MCF 10A (cell line): ENCODE measurements around the gene BCAS2. TPM values are rescaled to one million over a fixed set of nuclear protein-coding genes. Genes with fewer than 3 reads are reported as not detected.
"Not testable (repeated sequence)": the region's sequence is repeated elsewhere in the genome, so short reads cannot be mapped to it uniquely, and the experiment has no call there.

Experiments used
- BruUV-seq: library from RNA; stranded (reverse); fragments of 400-500 nt; replicated peaks from 2 replicates; lab custom pipeline; 2021; lab: Mats Ljungman, UMichigan
- CTCF ChIA-PET: fragments of 300-600 bp; sonication (Branson Sonifier 250); formaldehyde crosslinking; extraction: SDS; loops from one replicate; lab custom pipeline; 2021; ENCODE audit warnings: antibody characterized with exemption, inconsistent platforms; lab: Yijun Ruan, JAX
- POLR2A ChIA-PET: fragments of 300-600, 350-650 bp; sonication (Branson Sonifier 250); formaldehyde crosslinking; extraction: SDS; loops from one replicate; lab custom pipeline; 2020; ENCODE audit warnings: antibody characterized with exemption, inconsistent platforms; lab: Yijun Ruan, JAX
- DNase-seq: peaks from one replicate; pipeline ENCODE4 v3.0.0-alpha.2; 2018; ENCODE audit not compliant: unreplicated experiment
- H3K27ac Mint-ChIP-seq: one replicate; pipeline ENCODE4 v1.8.0; 2022; ENCODE audit warnings: mild to moderate bottlenecking, low read depth, mixed read lengths; ENCODE audit not compliant: unreplicated experiment
- H3K27me3 Mint-ChIP-seq: one replicate; pipeline ENCODE4 v1.8.0; 2022; ENCODE audit warnings: mixed read lengths; ENCODE audit not compliant: insufficient read depth, unreplicated experiment
- H3K36me3 Mint-ChIP-seq: one replicate; pipeline ENCODE4 v1.8.0; 2022; ENCODE audit warnings: mild to moderate bottlenecking, moderate library complexity, mixed read lengths; ENCODE audit not compliant: insufficient read depth, unreplicated experiment
- H3K4me1 Mint-ChIP-seq: one replicate; pipeline ENCODE4 v1.8.0; 2022; ENCODE audit warnings: mixed read lengths; ENCODE audit not compliant: insufficient read depth, unreplicated experiment
- H3K4me3 Mint-ChIP-seq: one replicate; pipeline ENCODE4 v1.8.0; 2022; ENCODE audit warnings: mild to moderate bottlenecking, moderate library complexity, mixed read lengths; ENCODE audit not compliant: unreplicated experiment
- H3K9me3 Mint-ChIP-seq: one replicate; pipeline ENCODE4 v1.8.0; 2022; ENCODE audit warnings: mixed read lengths; ENCODE audit not compliant: unreplicated experiment
- CTCF ChIP-seq: fragments of 200-600 bp; IDR thresholded peaks from one replicate; pipeline ENCODE4 v1.8.0; 2022; ENCODE audit warnings: antibody characterized with exemption, mild to moderate bottlenecking; ENCODE audit not compliant: unreplicated experiment
- intact Hi-C: fragments of 100-400 bp; cut with micrococcal nuclease; formaldehyde crosslinking; loops from 2 replicates; pipeline ENCODE4 v1.14.1; 2022
- total RNA-seq: library from RNA; stranded (reverse); gene quantifications from 2 replicates; pipeline ENCODE4 v1.2.3, GENCODE V29; 2022

The BCAS2 gene
- total RNA-seq, 1 experiment from 2014 or later = 85.4 TPM

GRCh38 chr1:114586513-114587047 is 5.2 kb upstream of the BCAS2 start:
- Mint-ChIP-seq H3K36me3 (no peaks in the 10 kb centered on the region), H3K27ac (no peak overlapping the region), H3K9me3 (no peaks in the 10 kb centered on the region), H3K4me1 (peaks cover 6% of the 10 kb centered on the region), H3K4me3 (no peak overlapping the region), H3K27me3 (no peaks in the 10 kb centered on the region)
- POLR2A ChIA-PET = interaction anchor here (0.7 kb wide), 1 partner anchor 248 kb away, joined by 4 read pairs; no protein-coding TSS in a partner anchor
- CTCF ChIA-PET = interaction anchor here (1.1 kb wide), 1 partner anchor 14 kb away, joined by 3 read pairs; no protein-coding TSS in a partner anchor
- intact Hi-C loops = no loop called here
- no peak for DNase-seq
- no TSS peak for BruUV-seq
- no peak for TF ChIP-seq CTCF

- ChIA-PET POLR2A (interaction anchor here (1.0 kb wide), 1 partner anchor 85 kb away, joined by 5 read pairs; no protein-coding TSS in a partner anchor), CTCF (interaction anchor here (0.5 to 0.7 kb wide), 2 partner anchors 85 to 114 kb away, joined by 3 to 4 read pairs; partner anchors contain the start of gene DENND2C)
- no TSS peak for BruUV-seq
- Mint-ChIP-seq H3K4me1 (peaks cover 6% of the 10 kb centered on the region), H3K4me3 (no peak overlapping the region), H3K9me3 (no peaks in the 10 kb centered on the region), H3K36me3 (no peaks in the 10 kb centered on the region), H3K27me3 (no peaks in the 10 kb centered on the region), H3K27ac (no peak overlapping the region)
- intact Hi-C loops = no loop called here
- DNase-seq = no peak
- no peak for TF ChIP-seq CTCF
Measured at GRCh38 chr1:114585231-114585630, 3.8 kb upstream of the BCAS2 start.

GRCh38 chr1:114574365-114574764 is 7.0 kb downstream of the BCAS2 start:
- H3K4me1 Mint-ChIP-seq = no peaks in the 10 kb centered on the region
- no peak overlapping the region for H3K27ac Mint-ChIP-seq
- H3K27me3 Mint-ChIP-seq = no peaks in the 10 kb centered on the region
- POLR2A ChIA-PET = interaction anchor here (1.1 to 1.7 kb wide), 2 partner anchors 37 to 95 kb away, joined by 3 to 5 read pairs; partner anchors contain the start of gene DENND2C
- DNase-seq = no peak
- peaks cover 94% of the 10 kb centered on the region for H3K36me3 Mint-ChIP-seq
- intact Hi-C loops = no loop called here
- CTCF ChIA-PET = interaction anchor here (1.6 kb wide), 1 partner anchor 227 kb away, joined by 7 read pairs; no protein-coding TSS in a partner anchor
- no TSS peak for BruUV-seq
- no peak for TF ChIP-seq CTCF
- no peaks in the 10 kb centered on the region for H3K9me3 Mint-ChIP-seq
- H3K4me3 Mint-ChIP-seq = no peak overlapping the region

GRCh38 chr1:114564141-114564540 is 17.3 kb downstream of the BCAS2 start:
- POLR2A ChIA-PET = interaction anchor here (0.6 to 0.9 kb wide), 2 partner anchors 179 to 292 kb away, joined by 3 read pairs; no protein-coding TSS in a partner anchor
- no peak overlapping the region for H3K27ac Mint-ChIP-seq
- DNase-seq = no peak
- H3K27me3 Mint-ChIP-seq = no peaks in the 10 kb centered on the region
- CTCF ChIA-PET = interaction anchor here (0.7 kb wide), 1 partner anchor 12 kb away, joined by 3 read pairs; no protein-coding TSS in a partner anchor
- intact Hi-C loops = no loop called here
- peaks cover 43% of the 10 kb centered on the region for H3K36me3 Mint-ChIP-seq
- H3K4me3 Mint-ChIP-seq = no peak overlapping the region
- no peaks in the 10 kb centered on the region for H3K4me1 Mint-ChIP-seq
- H3K9me3 Mint-ChIP-seq = no peaks in the 10 kb centered on the region
- no TSS peak for BruUV-seq
- TF ChIP-seq CTCF = no peak

- DNase-seq, H3K4me3 Mint-ChIP-seq, H3K27ac Mint-ChIP-seq, intact Hi-C loops, POLR2A ChIA-PET, BruUV-seq, H3K27me3 Mint-ChIP-seq, H3K9me3 Mint-ChIP-seq, H3K4me1 Mint-ChIP-seq: not testable (repeated sequence)
- CTCF ChIA-PET = interaction anchor here (0.6 kb wide), 1 partner anchor 111 kb away, joined by 4 read pairs; no protein-coding TSS in a partner anchor
- H3K36me3 Mint-ChIP-seq = peaks cover 32% of the 10 kb centered on the region
Measured at GRCh38 chr1:114562978-114563510, 18.4 kb downstream of the BCAS2 start.
